ENCODE data around the gene LMO7. TPM values are rescaled to one million over a fixed set of nuclear protein-coding genes. Genes with fewer than 3 reads are reported as not detected.
"Not testable (repeated sequence)": the region's sequence is repeated elsewhere in the genome, so short reads cannot be mapped to it uniquely, and the experiment has no call there.

Gene LMO7
- total RNA-seq, 1 donor from 2014 or later = 446 TPM

DNA sequence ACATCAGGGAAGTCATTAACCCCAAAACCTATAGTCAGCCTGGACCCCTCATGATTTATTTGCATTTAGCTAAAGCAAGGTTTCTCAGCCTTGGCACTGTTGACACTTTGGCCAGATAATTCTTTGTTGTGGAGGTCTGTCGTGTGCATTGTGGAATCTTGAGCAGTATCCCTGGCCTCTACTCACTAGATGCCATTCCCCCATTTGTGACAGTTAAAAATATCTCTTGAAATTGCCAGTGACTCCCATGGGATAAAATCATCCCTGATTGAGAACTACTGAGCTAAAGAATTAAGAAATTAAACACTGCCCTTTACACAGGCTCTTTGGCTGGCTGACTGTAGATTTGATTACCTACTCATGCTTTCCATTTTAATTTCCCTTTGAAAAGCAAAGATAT, 102.7 kb downstream of the LMO7 start:
- no peak for TF ChIP-seq CTCF (IDR thresholded peaks at IDR 0.05; ENCODE audit: borderline replicate concordance)
- no peaks in the 10 kb centered on the region for H3K36me3 ChIP-seq
- no peaks in the 10 kb centered on the region for H3K27me3 ChIP-seq (ENCODE audit: low read depth)
- H3K9me3 ChIP-seq (replicated peaks) = no peaks in the 10 kb centered on the region
- DNase-seq = no peak
- H3K4me3 ChIP-seq = no peak overlapping the region
- intact Hi-C loops (cut with micrococcal nuclease) = no loop called here
- no peak overlapping the region for H3K27ac ChIP-seq (replicated peaks)
- peaks cover 3% of the 10 kb centered on the region for H3K4me1 ChIP-seq

GRCh38 chr13:75739244-75739868, 103.2 kb downstream of the LMO7 start:
- TF ChIP-seq CTCF (IDR thresholded peaks at IDR 0.05; ENCODE audit: borderline replicate concordance) = no peak
- no peaks in the 10 kb centered on the region for H3K9me3 ChIP-seq (replicated peaks)
- intact Hi-C loops (cut with micrococcal nuclease) = no loop called here
- DNase-seq = no peak
- peaks cover 3% of the 10 kb centered on the region for H3K4me1 ChIP-seq
- no peak overlapping the region for H3K4me3 ChIP-seq
- no peaks in the 10 kb centered on the region for H3K27me3 ChIP-seq (ENCODE audit: low read depth)
- H3K36me3 ChIP-seq = no peaks in the 10 kb centered on the region
- no peak overlapping the region for H3K27ac ChIP-seq (replicated peaks)

DNA sequence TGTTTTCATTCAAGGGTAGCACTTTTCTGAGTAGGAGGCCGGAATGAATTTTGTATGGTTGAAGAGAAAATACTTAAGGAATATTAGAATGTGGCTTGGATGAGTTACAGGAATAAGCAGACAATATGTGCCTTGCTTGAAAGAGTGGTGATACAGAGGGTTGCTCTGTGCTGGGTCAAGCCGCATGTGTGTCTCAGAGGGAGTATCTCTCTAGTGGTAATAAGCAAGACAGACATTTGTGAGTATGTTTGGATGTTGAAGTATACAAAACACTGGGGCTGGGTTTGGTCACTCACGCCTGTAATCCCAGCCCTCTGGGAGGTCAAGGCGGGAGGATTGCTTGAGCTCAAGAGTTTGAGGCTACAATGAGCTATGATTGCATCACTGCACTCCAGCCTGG, 103.9 kb downstream of the LMO7 start:
- intact Hi-C loops (cut with micrococcal nuclease) = no loop called here
- no peak for DNase-seq
- TF ChIP-seq CTCF (IDR thresholded peaks at IDR 0.05; ENCODE audit: borderline replicate concordance) = no peak

DNA sequence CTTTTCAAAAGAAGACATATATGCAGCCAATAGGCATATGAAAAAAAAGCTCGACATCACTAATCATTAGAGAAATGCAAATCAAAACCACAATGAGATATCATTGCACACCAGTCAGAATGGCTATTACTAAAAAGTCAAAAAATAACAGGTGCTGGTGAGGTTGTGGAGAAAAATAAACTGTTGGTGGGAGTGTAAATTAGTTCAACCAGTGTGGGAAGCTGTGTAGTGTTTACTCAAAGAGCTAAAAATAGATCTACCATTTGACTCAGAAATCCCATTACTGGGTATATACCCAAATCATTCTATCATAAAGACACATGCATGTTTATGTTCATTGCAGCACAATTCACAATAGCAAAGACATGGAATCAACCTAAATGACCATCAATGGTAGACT, 106.9 kb downstream of the LMO7 start:
- H3K36me3 ChIP-seq; intact Hi-C loops (cut with micrococcal nuclease); DNase-seq; H3K4me1 ChIP-seq; H3K27me3 ChIP-seq (ENCODE audit: low read depth); H3K4me3 ChIP-seq; H3K27ac ChIP-seq (replicated peaks): not testable (repeated sequence)
- H3K9me3 ChIP-seq (replicated peaks) = peaks cover 12% of the 10 kb centered on the region

More for the DNA sequence above, 103.9 kb downstream of the LMO7 start:
- Histone ChIP-seq H3K36me3 (no peaks in the 10 kb centered on the region), H3K27ac (replicated peaks) (no peak overlapping the region), H3K4me1 (peaks cover 3% of the 10 kb centered on the region), H3K9me3 (replicated peaks) (peaks cover 5% of the 10 kb centered on the region), H3K4me3 (no peak overlapping the region), H3K27me3 (ENCODE audit: low read depth) (no peaks in the 10 kb centered on the region)

DNA sequence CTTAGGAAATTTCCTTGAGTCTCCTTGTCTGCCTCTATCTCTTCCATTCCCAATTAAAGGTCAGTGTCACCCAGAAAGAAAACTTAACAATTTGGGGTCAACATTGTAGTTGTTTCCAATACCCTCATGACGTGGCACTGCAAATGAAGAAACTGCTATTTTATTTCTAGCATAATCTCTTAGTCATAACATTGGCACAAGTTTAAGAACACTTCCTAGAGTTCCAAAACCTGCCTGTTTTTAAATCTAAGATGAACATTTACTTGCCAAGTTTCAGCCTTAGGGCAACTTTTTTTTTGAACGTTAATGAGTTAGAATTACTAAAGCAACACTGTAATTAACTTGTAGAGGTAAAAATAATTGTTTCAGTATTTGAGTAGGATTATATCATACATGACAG, 108.0 kb downstream of the LMO7 start:
- H3K9me3 ChIP-seq (replicated peaks) = peaks cover 12% of the 10 kb centered on the region
- H3K27ac ChIP-seq (replicated peaks) = no peak overlapping the region
- H3K36me3 ChIP-seq = no peaks in the 10 kb centered on the region
- intact Hi-C loops (cut with micrococcal nuclease) = no loop called here
- no peak overlapping the region for H3K4me3 ChIP-seq
- H3K4me1 ChIP-seq = peaks cover under 1% of the 10 kb centered on the region
- TF ChIP-seq CTCF (IDR thresholded peaks at IDR 0.05; ENCODE audit: borderline replicate concordance) = no peak
- no peak for DNase-seq
- H3K27me3 ChIP-seq (ENCODE audit: low read depth) = no peaks in the 10 kb centered on the region

DNA sequence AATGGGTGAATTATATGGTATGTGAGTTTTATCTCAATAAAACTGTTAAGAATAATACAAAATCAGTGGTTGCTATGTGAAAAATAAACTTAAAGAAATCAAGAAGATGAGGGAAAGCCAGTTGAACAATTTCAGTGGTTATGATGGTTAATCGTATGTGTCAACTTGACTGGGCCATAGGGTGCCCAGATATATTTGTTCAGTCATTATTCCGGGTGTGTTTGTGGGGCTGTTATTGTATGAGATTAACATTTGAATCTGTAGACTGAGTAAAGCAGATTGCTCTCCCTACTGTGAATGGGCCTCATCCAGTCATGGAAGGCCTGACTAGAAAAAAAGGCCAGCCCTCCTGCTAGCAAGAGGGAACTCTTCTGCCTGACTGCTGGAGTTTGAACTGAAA, 109.3 kb downstream of the LMO7 start:
- no peak overlapping the region for H3K27ac ChIP-seq (replicated peaks)
- intact Hi-C loops (cut with micrococcal nuclease) = no loop called here

More for the DNA sequence above, 109.3 kb downstream of the LMO7 start:
- TF ChIP-seq CTCF (IDR thresholded peaks at IDR 0.05; ENCODE audit: borderline replicate concordance) = no peak
- no peak for DNase-seq
- no peak overlapping the region for H3K4me3 ChIP-seq
- peaks cover 12% of the 10 kb centered on the region for H3K9me3 ChIP-seq (replicated peaks)
- no peaks in the 10 kb centered on the region for H3K36me3 ChIP-seq
- H3K4me1 ChIP-seq = peaks cover 10% of the 10 kb centered on the region
- no peaks in the 10 kb centered on the region for H3K27me3 ChIP-seq (ENCODE audit: low read depth)

All from left ventricle myocardium inferior (tissue), 1 donor.